B cell (primary cell): ENCODE results near the gene P2RX6. TPM values are rescaled to one million over a fixed set of nuclear protein-coding genes. Genes with fewer than 3 reads are reported as not detected.

Experiments
- ATAC-seq: fragments of 200-7000 bp; cut with Tn5 transposase; one replicate; pipeline ENCODE4 v1.10.0; 2021; ENCODE audit warnings: low read depth, mild to moderate bottlenecking, moderate number of reproducible peaks, moderate library complexity
- CTCF ChIA-PET: fragments of 350-600 bp; sonication (Branson Sonifier 250); formaldehyde crosslinking; loops from one replicate; lab custom pipeline; 2021; ENCODE audit warnings: antibody characterized with exemption, inconsistent platforms; lab: Charles Lee
- POLR2A ChIA-PET: fragments of 350-600 bp; sonication (Branson Sonifier 250); formaldehyde crosslinking; loops from one replicate; lab custom pipeline; 2021; ENCODE audit warnings: antibody characterized with exemption; lab: Charles Lee
- DNase-seq: peaks from one replicate; pipeline ENCODE4 v3.0.0; 2013
- H2AFZ ChIP-seq: 2 replicates; pipeline ENCODE4 v1.6.1; 2012; ENCODE audit warnings: mild to moderate bottlenecking, low read depth, low read length; ENCODE audit not compliant: insufficient read depth, poor library complexity, severe bottlenecking
- H3K27ac ChIP-seq, 2 donors: 1 replicate in 1 of 2; 2 replicates in 1 of 2; pipeline ENCODE4 v1.5.1; 2012 to 2013; ENCODE audit warnings: low read length in 2 of 2, mild to moderate bottlenecking in 2 of 2, moderate library complexity in 1 of 2
- H3K27me3 ChIP-seq, 4 experiments: fragments of 200-600 bp in 1 of 4; sonication (generic) in 1 of 4; replicated peaks in 1 of 4; 1 replicate in 2 of 4; 2 replicates in 2 of 4; pipeline versions ENCODE4 v1.6.1 to v1.7.0; 2013 to 2016; ENCODE audit warnings: low read length in 3 of 4, mild to moderate bottlenecking in 2 of 4, mixed read lengths in 1 of 4, moderate library complexity in 1 of 4; ENCODE audit not compliant: insufficient read depth in 4 of 4, control insufficient read depth in 3 of 4; ENCODE audit errors: control extremely low read depth in 1 of 4
- H3K36me3 ChIP-seq, 2 experiments: replicated peaks in 1 of 2; 1 replicate in 1 of 2; 2 replicates in 1 of 2; pipeline versions ENCODE4 v1.6.1 to v1.7.1; 2013; ENCODE audit warnings: low read length in 1 of 2; ENCODE audit not compliant: insufficient read depth in 2 of 2, control insufficient read depth in 1 of 2; ENCODE audit errors: control extremely low read depth in 1 of 2, extremely low read depth in 1 of 2
- H3K4me1 ChIP-seq, 2 donors: fragments of 200-600 bp in 1 of 2; sonication (generic) in 1 of 2; 1 replicate in 1 of 2; 2 replicates in 1 of 2; pipeline versions ENCODE4 v1.5.1 to v1.6.1; 2013 to 2017; ENCODE audit warnings: low read length in 2 of 2; ENCODE audit not compliant: control insufficient read depth in 2 of 2, insufficient read depth in 2 of 2
- H3K4me2 ChIP-seq: replicated peaks from 2 replicates; pipeline ENCODE3; 2012; ENCODE audit warnings: mild to moderate bottlenecking, low read depth, low read length; ENCODE audit not compliant: poor library complexity, severe bottlenecking
- H3K4me3 ChIP-seq, 5 experiments: fragments of 200-600 bp in 1 of 5; sonication (generic) in 1 of 5; 1 replicate in 3 of 5; 2 replicates in 2 of 5; pipeline versions ENCODE4 v1.5.1 to v1.7.0; 2011 to 2016; ENCODE audit warnings: low read length in 4 of 5, mild to moderate bottlenecking in 4 of 5, low read depth in 2 of 5, control low read depth in 1 of 5, moderate library complexity in 1 of 5; ENCODE audit not compliant: insufficient read depth in 1 of 5; ENCODE audit errors: control extremely low read depth in 1 of 5, extremely low read depth in 1 of 5
- H3K79me2 ChIP-seq: fragments of 200-600 bp; sonication (generic); one replicate; pipeline ENCODE4 v1.6.0; 2016; ENCODE audit warnings: low read length; ENCODE audit not compliant: control insufficient read depth, insufficient read depth
- H3K9ac ChIP-seq: fragments of 200-600 bp; sonication (generic); 2 replicates; pipeline ENCODE4 v1.6.1; 2017; ENCODE audit warnings: mild to moderate bottlenecking, low read length, moderate library complexity
- H3K9me3 ChIP-seq, 3 donors: one replicate each; pipeline versions ENCODE4 v1.6.1 to v1.7.1; 2013; ENCODE audit warnings: low read length in 2 of 3; ENCODE audit not compliant: control insufficient read depth in 2 of 3, insufficient read depth in 1 of 3; ENCODE audit errors: control extremely low read depth in 1 of 3
- H4K20me1 ChIP-seq: 2 replicates; pipeline ENCODE4 v1.6.0; 2012; ENCODE audit warnings: mild to moderate bottlenecking, low read length; ENCODE audit not compliant: insufficient read depth, control insufficient read depth, poor library complexity, severe bottlenecking
- H3K27ac Mint-ChIP-seq: one replicate; pipeline ENCODE4 v1.8.0; 2021; ENCODE audit warnings: mixed read lengths
- H3K27me3 Mint-ChIP-seq: one replicate; pipeline ENCODE4 v1.8.0; 2021; ENCODE audit warnings: mixed read lengths
- H3K4me1 Mint-ChIP-seq: one replicate; pipeline ENCODE4 v1.8.0; 2021; ENCODE audit warnings: mixed read lengths
- H3K4me3 Mint-ChIP-seq: one replicate; pipeline ENCODE4 v1.8.0; 2021; ENCODE audit warnings: mixed read lengths
- H3K9me3 Mint-ChIP-seq: one replicate; pipeline ENCODE4 v1.8.0; 2022; ENCODE audit warnings: mixed read lengths; ENCODE audit not compliant: insufficient read depth
- CTCF ChIP-seq: fragments of 200-600 bp; IDR thresholded peaks from one replicate; pipeline ENCODE4 v1.8.0; 2022; ENCODE audit warnings: antibody characterized with exemption, mild to moderate bottlenecking
- EZH2 ChIP-seq: IDR thresholded peaks from 2 replicates; pipeline ENCODE4 v1.6.1; 2012; ENCODE audit warnings: borderline replicate concordance, low read depth, mild to moderate bottlenecking, moderate library complexity, low read length; ENCODE audit not compliant: insufficient read depth, poor library complexity, severe bottlenecking
- WGBS: methylation state at CpG from one replicate; pipeline ENCODE4 v1.1.5; 2013; ENCODE audit warnings: missing lambda C conversion rate; ENCODE audit not compliant: insufficient coverage; 5-methylcytosine and 5-hydroxymethylcytosine counted together
- intact Hi-C: fragments of 100-400 bp; cut with micrococcal nuclease; formaldehyde crosslinking; loops from one replicate; pipeline ENCODE4 v1.10.0; 2022
- polyA plus RNA-seq: library from polyadenylated mRNA; depleted of rRNA; stranded (reverse); fragments of >200 nt; gene quantifications from 2 replicates; pipeline ENCODE4 v1.2.3, GENCODE V29; 2012
- total RNA-seq, 2 donors: library from RNA; stranded (reverse); fragments of 120-200 nt in 1 of 2; gene quantifications; 1 replicate in 1 of 2; 2 replicates in 1 of 2; pipeline versions ENCODE4 v1.2.3 to v1.2.4, GENCODE V29; 2013 to 2022

P2RX6 gene
- total and polyA plus RNA-seq, 2 donors (not counting 1 experiment from before 2014, with no cell fraction given), result 0.49 to 0.79 TPM

- Histone ChIP-seq H3K36me3 (no peaks in the 10 kb centered on the region), H3K27me3 (no peaks in the 10 kb centered on the region), H3K4me1 (peaks cover 25 to 37% of the 10 kb centered on the region in 2 donors), H3K4me2 (peak overlapping the region; percentile 47), H4K20me1 (no peaks in the 10 kb centered on the region), H3K27ac (peak overlapping the region in 1 of 2 donors; percentile 30), H3K79me2 (no peaks in the 10 kb centered on the region), H3K4me3 (no peak overlapping the region), H3K9ac (no peak overlapping the region), H2AFZ (no peak overlapping the region), H3K9me3 (peaks cover 0 to 6% (median 0%) of the 10 kb centered on the region in 3 donors)
- H3K4me3 Mint-ChIP-seq, result no peak overlapping the region
- 72% methylated on average over 10 of the region's 21 CpGs for WGBS
- intact Hi-C loops, result no loop called here
- no peak for TF ChIP-seq EZH2
- TF ChIP-seq CTCF, result no peak
- DNase-seq (no peak), ATAC-seq (no peak)
- POLR2A ChIA-PET, result interaction anchor here (0.7 kb wide), 1 partner anchor 47 kb away, joined by 3 read pairs; no protein-coding TSS in a partner anchor
- H3K27me3 Mint-ChIP-seq, result no peaks in the 10 kb centered on the region
- H3K27ac Mint-ChIP-seq, result no peak overlapping the region
- H3K4me1 Mint-ChIP-seq, result peaks cover 29% of the 10 kb centered on the region
- CTCF ChIA-PET, result interaction anchor here (0.7 to 2.1 kb wide), 3 partner anchors 11 to 1121 kb away, joined by 3 to 5 read pairs (median 5); no protein-coding TSS in a partner anchor
- H3K9me3 Mint-ChIP-seq, result no peaks in the 10 kb centered on the region
Observed at GRCh38 chr22:20972933-20973577, 41.9 kb upstream of the P2RX6 start.

DNA sequence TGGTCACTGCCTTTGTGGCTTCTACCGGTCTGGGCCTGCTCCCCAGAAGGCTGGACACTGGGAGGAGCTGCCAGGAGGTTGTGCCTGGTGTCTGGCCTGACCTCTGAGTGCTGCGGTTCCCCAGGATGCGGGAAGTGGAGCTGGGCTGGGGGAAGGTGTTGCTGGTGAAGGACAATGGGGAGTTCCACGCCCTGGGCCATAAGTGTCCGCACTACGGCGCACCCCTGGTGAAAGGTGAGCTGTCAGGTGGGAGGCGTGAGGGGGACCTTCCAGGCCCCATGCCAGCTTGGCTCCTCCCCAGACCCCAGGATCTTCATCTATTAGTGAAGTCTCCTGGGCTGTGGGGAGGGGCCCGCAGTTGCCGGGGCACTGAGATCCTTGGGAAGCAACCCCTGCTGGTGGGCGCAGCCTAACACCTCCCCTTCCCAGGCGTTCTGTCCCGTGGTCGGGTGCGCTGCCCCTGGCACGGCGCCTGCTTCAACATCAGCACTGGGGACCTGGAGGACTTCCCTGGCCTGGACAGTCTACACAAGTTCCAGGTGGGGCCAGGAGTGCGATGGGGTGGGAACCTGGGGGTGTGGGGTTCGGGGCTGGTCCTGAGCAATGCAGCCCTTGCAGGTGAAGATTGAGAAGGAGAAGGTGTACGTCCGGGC, 41.2 kb upstream of the P2RX6 start:
- no peak for DNase-seq
- Histone ChIP-seq H3K4me3 (no peak overlapping the region), H3K4me2 (no peak overlapping the region), H4K20me1 (no peaks in the 10 kb centered on the region), H3K36me3 (no peaks in the 10 kb centered on the region), H3K4me1 (peaks cover 18 to 29% of the 10 kb centered on the region in 2 donors), H3K79me2 (no peaks in the 10 kb centered on the region), H3K9ac (no peak overlapping the region), H2AFZ (no peak overlapping the region), H3K27ac (no peak overlapping the region), H3K27me3 (no peaks in the 10 kb centered on the region), H3K9me3 (peaks cover 0 to 13% (median 6%) of the 10 kb centered on the region in 3 donors)
- ChIA-PET POLR2A (interaction anchor here (0.7 kb wide), 1 partner anchor 48 kb away, joined by 3 read pairs; no protein-coding TSS in a partner anchor), CTCF (interaction anchor here (2.1 kb wide), 1 partner anchor 14 kb away, joined by 5 read pairs; no protein-coding TSS in a partner anchor)
- 85% methylated on average over 13 of the region's 21 CpGs for WGBS
- no peak overlapping the region for H3K4me3 Mint-ChIP-seq
- intact Hi-C loops, result no loop called here
- H3K27ac Mint-ChIP-seq, result no peak overlapping the region
- H3K4me1 Mint-ChIP-seq, result peaks cover 23% of the 10 kb centered on the region
- ATAC-seq, result no peak
- H3K27me3 Mint-ChIP-seq, result no peaks in the 10 kb centered on the region
- H3K9me3 Mint-ChIP-seq, result no peaks in the 10 kb centered on the region
- no peak for TF ChIP-seq CTCF
- no peak for TF ChIP-seq EZH2
